A549 (cell line): ENCODE data around the gene TP53RK. TPM values are rescaled to one million over a fixed set of nuclear protein-coding genes. Genes with fewer than 3 reads are reported as not detected.

ENCODE experiments used
- ATAC-seq, 2 experiments: fragments of 200-7000 bp in 1 of 2; fragments of >200 bp in 1 of 2; cut with Nextera tagmentation in 1 of 2; cut with Tn5 transposase in 1 of 2; 3 replicates each; pipeline versions ENCODE4 v1.8.0 to v1.9.1; 2018 to 2020; ENCODE audit warnings: mild to moderate bottlenecking in 1 of 2, moderate library complexity in 1 of 2
- CTCF ChIA-PET: fragments of 300-600 bp; sonication (Branson Sonifier 250); formaldehyde crosslinking; extraction: SDS; loops from one replicate; lab custom pipeline; 2021; ENCODE audit warnings: antibody characterized with exemption, inconsistent platforms; lab: Yijun Ruan, JAX
- POLR2A ChIA-PET: fragments of 350-600 bp; formaldehyde crosslinking; extraction: SDS; loops from one replicate; lab custom pipeline; 2021; ENCODE audit warnings: antibody characterized with exemption, inconsistent platforms; lab: Yijun Ruan, JAX
- DNase-seq, 2 experiments: peaks; one replicate each; pipeline versions ENCODE4 v3.0.0 to v3.0.0-alpha.2; 2011 to 2016; ENCODE audit warnings: low read depth in 1 of 2, low spot score in 1 of 2
- FAIRE-seq: peaks from 2 replicates; lab custom pipeline; 2011; peaks lifted over from hg19 to GRCh38; lab: Jason Lieb, UNC
- H3K27ac ChIP-seq, 2 experiments: fragments of >200 bp; sonication (Bioruptor Twin); formaldehyde crosslinking; 3 replicates each; pipeline ENCODE4 v1.5.1; 2016 to 2017
- H3K4me1 ChIP-seq: fragments of >200 bp; sonication (Bioruptor Twin); formaldehyde crosslinking; 3 replicates; pipeline ENCODE4 v1.6.1; 2016
- H3K4me2 ChIP-seq: fragments of >200 bp; sonication (Bioruptor Twin); formaldehyde crosslinking; 3 replicates; pipeline ENCODE4 v1.6.1; 2016
- H3K4me3 ChIP-seq: fragments of >200 bp; sonication (Bioruptor Twin); formaldehyde crosslinking; 3 replicates; pipeline ENCODE4 v1.5.1; 2016
- H3K9me3 ChIP-seq: fragments of >200 bp; sonication (Bioruptor Twin); formaldehyde crosslinking; 3 replicates; pipeline ENCODE4 v1.6.1; 2016
- ATOH8 ChIP-seq: fragments of 250-450 bp; sonication (Bioruptor Pico); IDR thresholded peaks from 2 replicates; pipeline ENCODE4 v1.5.0; 2020; ENCODE audit warnings: low read depth, mild to moderate bottlenecking, moderate library complexity
- CEBPB ChIP-seq, 2 experiments: fragments of >200 bp in 1 of 2; sonication (Bioruptor Twin) in 1 of 2; formaldehyde crosslinking in 1 of 2; IDR thresholded peaks; 2 replicates each; pipeline ENCODE4 v1.6.1; 2012 to 2016
- CHD4 ChIP-seq: fragments of 200-600 bp; sonication (generic); IDR thresholded peaks from 2 replicates; pipeline ENCODE4 v1.6.1; 2016; ENCODE audit warnings: antibody characterized with exemption, mild to moderate bottlenecking, borderline replicate concordance
- EHF ChIP-seq: fragments of 250-450 bp; sonication (Bioruptor Pico); IDR thresholded peaks from 2 replicates; pipeline ENCODE4 v1.5.0; 2020; ENCODE audit warnings: mild to moderate bottlenecking
- FOSL2 ChIP-seq, 2 experiments: fragments of 450-650 bp in 1 of 2; fragments of >200 bp in 1 of 2; sonication (Bioruptor Twin) in 1 of 2; formaldehyde crosslinking; IDR thresholded peaks; 2 replicates each; pipeline versions ENCODE4 v1.5.0 to v1.6.1; 2016 to 2020; ENCODE audit warnings: mild to moderate bottlenecking in 1 of 2, moderate library complexity in 1 of 2
- HMGXB4 ChIP-seq: fragments of 250-450 bp; sonication (Bioruptor Pico); IDR thresholded peaks from 2 replicates; pipeline ENCODE4 v1.5.0; 2021; ENCODE audit warnings: mild to moderate bottlenecking, moderate library complexity, borderline replicate concordance
- KDM1A ChIP-seq: fragments of 200-600 bp; sonication (generic); IDR thresholded peaks from 2 replicates; pipeline ENCODE4 v1.6.1; 2016; ENCODE audit warnings: low read depth, mild to moderate bottlenecking
- MYC ChIP-seq: IDR thresholded peaks from 2 replicates; pipeline ENCODE4 v1.6.1; 2012; ENCODE audit warnings: mild to moderate bottlenecking, inconsistent platforms, low read length, improper control_type of control experiment, borderline replicate concordance
- NFE2L2 ChIP-seq: fragments of 150-350 bp; conservative IDR thresholded peaks from 2 replicates; pipeline ENCODE4 v1.6.1; 2014; ENCODE audit warnings: low read length
- PBX3 ChIP-seq: IDR thresholded peaks from 2 replicates; pipeline ENCODE4 v1.6.1; 2012
- PHF8 ChIP-seq: fragments of 200-600 bp; sonication (generic); IDR thresholded peaks from 2 replicates; pipeline ENCODE4 v1.6.1; 2016; ENCODE audit warnings: low read depth, mild to moderate bottlenecking, antibody characterized with exemption, moderate library complexity, borderline replicate concordance
- POLR2AphosphoS2 ChIP-seq: conservative IDR thresholded peaks from 2 replicates; pipeline ENCODE4 v1.6.1; 2012; ENCODE audit warnings: low read length, improper control_type of control experiment, inconsistent platforms
- RARB ChIP-seq: fragments of 250-450 bp; sonication (Bioruptor Pico); IDR thresholded peaks from 2 replicates; pipeline ENCODE4 v1.8.0; 2021; ENCODE audit warnings: mild to moderate bottlenecking, moderate library complexity
- REST ChIP-seq: fragments of 200-600 bp; sonication (generic); IDR thresholded peaks from 2 replicates; pipeline ENCODE4 v1.6.1; 2016; ENCODE audit warnings: antibody characterized with exemption, mild to moderate bottlenecking, moderate library complexity
- RNF2 ChIP-seq: fragments of 200-600 bp; sonication (generic); IDR thresholded peaks from 2 replicates; pipeline ENCODE4 v1.6.1; 2016; ENCODE audit warnings: low read depth, mild to moderate bottlenecking, antibody characterized with exemption, moderate library complexity, borderline replicate concordance
- SMC3 ChIP-seq: fragments of >200 bp; sonication (Bioruptor Twin); formaldehyde crosslinking; IDR thresholded peaks from 3 replicates; pipeline ENCODE4 v1.6.1; 2018; ENCODE audit warnings: inconsistent platforms
- TFCP2L1 ChIP-seq: fragments of 250-450 bp; sonication (Bioruptor Pico); IDR thresholded peaks from 2 replicates; pipeline ENCODE4 v1.5.0; 2021; ENCODE audit warnings: mild to moderate bottlenecking
- TP53 ChIP-seq: fragments of 250-450 bp; sonication (Bioruptor Pico); IDR thresholded peaks from 2 replicates; pipeline ENCODE4 v1.5.0; 2021; ENCODE audit warnings: mild to moderate bottlenecking, moderate library complexity
- ZC3H11A ChIP-seq: fragments of 450-650 bp; IDR thresholded peaks from 2 replicates; pipeline ENCODE4 v1.6.1; 2014; ENCODE audit warnings: antibody characterized with exemption, mild to moderate bottlenecking
- ZNF302 ChIP-seq: fragments of 250-450 bp; sonication (Bioruptor Pico); IDR thresholded peaks from 2 replicates; pipeline ENCODE4 v1.9.0; 2021; ENCODE audit warnings: inconsistent platforms, mild to moderate bottlenecking, moderate library complexity
- WGBS: methylation state at CpG from one replicate; pipeline ENCODE4 v1.1.6; 2017; ENCODE audit errors: missing lambda C conversion rate; 5-methylcytosine and 5-hydroxymethylcytosine counted together
- polyA plus RNA-seq, 4 experiments: library from polyadenylated mRNA; depleted of rRNA in 3 of 4; stranded (reverse); fragments of >200 nt; fragmentation: RNase III in 1 of 4; extraction: RNeasy Plus Mini Kit Qiagen cat#74134 plus additional on column Dnase treatment in 1 of 4; gene quantifications; 2 replicates in 3 of 4; 3 replicates in 1 of 4; pipeline ENCODE4 v1.2.3, GENCODE V29; 2011 to 2017
- TF ChIP-seq, protein P1 (sequence below): fragments of >200 bp; sonication (Bioruptor Twin); formaldehyde crosslinking; IDR thresholded peaks from 3 replicates; pipeline ENCODE4 v1.6.1; 2016

Gene TP53RK
- polyA plus RNA-seq, 2 of the 4 experiments (the other 2 are of a cell fraction), result 9.8 to 11.8 TPM

DNA sequence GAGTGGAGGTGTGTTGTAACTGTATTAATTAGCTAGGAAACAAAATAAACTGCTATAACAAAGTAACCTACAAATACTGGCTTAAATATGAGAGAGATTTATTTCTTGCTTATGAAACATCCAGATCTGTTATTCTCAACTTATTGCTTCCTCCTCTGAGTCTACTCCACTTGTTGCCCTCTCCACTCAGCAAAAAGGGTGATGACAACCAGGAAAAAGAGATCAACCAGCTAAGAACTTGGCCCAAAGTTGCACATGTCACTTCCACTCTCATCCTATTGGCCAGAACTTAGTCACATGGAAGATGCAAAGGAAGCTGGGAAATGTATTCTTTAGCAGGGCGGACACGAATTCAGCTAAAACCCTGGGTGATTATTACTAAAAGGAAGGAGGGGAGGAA lies 5.2 kb upstream of the TP53RK start:
- ATAC-seq (0 out of 6 replicates have a peak, but pooled peaks of 1 of the 2 experiments have one; percentile 27), FAIRE-seq (no peak), DNase-seq (peak in 1 of 2 experiments; percentile 54)
- ChIA-PET POLR2A (interaction anchor here (0.5 kb wide), 1 partner anchor 759 kb away, joined by 4 read pairs; no protein-coding TSS in a partner anchor), CTCF (interaction anchor here (0.9 to 1.4 kb wide), 3 partner anchors 9 to 24 kb away, joined by 3 to 7 read pairs (median 3); no protein-coding TSS in a partner anchor)
- Histone ChIP-seq H3K4me3 (no peak overlapping the region), H3K9me3 (peaks cover 8% of the 10 kb centered on the region; the same call in 1 of the 3 replicates), H3K27ac (no peak overlapping the region), H3K4me2 (no peak overlapping the region), H3K4me1 (peaks cover 3% of the 10 kb centered on the region; the same call in 1 of the 3 replicates)
- WGBS, result 26% methylated on average over 2 of the region's 2 CpGs
- TF ChIP-seq MYC (no peak), TFCP2L1 (CRISPR knock-in tag) (no peak), KDM1A (no peak), EHF (CRISPR knock-in tag) (no peak), RARB (CRISPR knock-in tag) (no peak)

DNA sequence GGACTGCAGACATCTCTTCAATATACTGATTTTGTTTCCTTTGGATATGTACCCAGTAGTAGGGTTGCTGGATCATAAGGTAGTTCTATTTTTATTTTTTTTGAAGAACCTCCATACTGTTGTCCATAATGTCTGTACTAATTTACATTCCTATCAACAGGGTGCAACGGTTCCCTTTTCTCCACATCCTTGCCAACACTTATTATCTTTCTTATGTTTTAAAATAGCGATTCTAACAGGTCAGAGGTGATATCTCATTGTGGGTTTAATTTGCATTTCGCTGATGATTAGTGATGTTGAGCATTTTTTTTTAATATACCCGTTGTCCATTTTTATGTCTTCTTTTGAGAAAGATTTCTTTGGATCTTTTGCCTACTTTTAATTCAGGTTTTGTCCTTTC lies 2.0 kb upstream of the TP53RK start:
- POLR2A ChIA-PET, result no interaction called here
- ATAC-seq (no peak), DNase-seq (no peak), FAIRE-seq (no peak)
- Histone ChIP-seq H3K9me3 (peaks cover 8% of the 10 kb centered on the region; the same call in 1 of the 3 replicates), H3K4me1 (peaks cover 14% of the 10 kb centered on the region), H3K27ac (no peak overlapping the region), H3K4me3 (no peak overlapping the region), H3K4me2 (no peak overlapping the region)
- CTCF ChIA-PET, result interaction anchor here (0.9 to 1.6 kb wide), 2 partner anchors 11 to 24 kb away, joined by 3 to 6 read pairs; no protein-coding TSS in a partner anchor
- TF ChIP-seq TFCP2L1 (CRISPR knock-in tag), result no peak
- TF ChIP-seq RNF2, result no peak
- TF ChIP-seq CEBPB (IDR thresholded peaks at IDR 0.05), result no peak
- no peak for TF ChIP-seq SMC3
- no peak for TF ChIP-seq REST
- TF ChIP-seq TP53 (CRISPR knock-in tag), result no peak
- no peak for TF ChIP-seq CHD4
- TF ChIP-seq, protein P1, sequence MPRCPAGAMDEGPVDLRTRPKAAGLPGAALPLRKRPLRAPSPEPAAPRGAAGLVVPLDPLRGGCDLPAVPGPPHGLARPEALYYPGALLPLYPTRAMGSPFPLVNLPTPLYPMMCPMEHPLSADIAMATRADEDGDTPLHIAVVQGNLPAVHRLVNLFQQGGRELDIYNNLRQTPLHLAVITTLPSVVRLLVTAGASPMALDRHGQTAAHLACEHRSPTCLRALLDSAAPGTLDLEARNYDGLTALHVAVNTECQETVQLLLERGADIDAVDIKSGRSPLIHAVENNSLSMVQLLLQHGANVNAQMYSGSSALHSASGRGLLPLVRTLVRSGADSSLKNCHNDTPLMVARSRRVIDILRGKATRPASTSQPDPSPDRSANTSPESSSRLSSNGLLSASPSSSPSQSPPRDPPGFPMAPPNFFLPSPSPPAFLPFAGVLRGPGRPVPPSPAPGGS, result no peak
- TF ChIP-seq PHF8, result no peak
- TF ChIP-seq ZC3H11A, result no peak
- 24% methylated on average over 4 of the region's 4 CpGs for WGBS

DNA sequence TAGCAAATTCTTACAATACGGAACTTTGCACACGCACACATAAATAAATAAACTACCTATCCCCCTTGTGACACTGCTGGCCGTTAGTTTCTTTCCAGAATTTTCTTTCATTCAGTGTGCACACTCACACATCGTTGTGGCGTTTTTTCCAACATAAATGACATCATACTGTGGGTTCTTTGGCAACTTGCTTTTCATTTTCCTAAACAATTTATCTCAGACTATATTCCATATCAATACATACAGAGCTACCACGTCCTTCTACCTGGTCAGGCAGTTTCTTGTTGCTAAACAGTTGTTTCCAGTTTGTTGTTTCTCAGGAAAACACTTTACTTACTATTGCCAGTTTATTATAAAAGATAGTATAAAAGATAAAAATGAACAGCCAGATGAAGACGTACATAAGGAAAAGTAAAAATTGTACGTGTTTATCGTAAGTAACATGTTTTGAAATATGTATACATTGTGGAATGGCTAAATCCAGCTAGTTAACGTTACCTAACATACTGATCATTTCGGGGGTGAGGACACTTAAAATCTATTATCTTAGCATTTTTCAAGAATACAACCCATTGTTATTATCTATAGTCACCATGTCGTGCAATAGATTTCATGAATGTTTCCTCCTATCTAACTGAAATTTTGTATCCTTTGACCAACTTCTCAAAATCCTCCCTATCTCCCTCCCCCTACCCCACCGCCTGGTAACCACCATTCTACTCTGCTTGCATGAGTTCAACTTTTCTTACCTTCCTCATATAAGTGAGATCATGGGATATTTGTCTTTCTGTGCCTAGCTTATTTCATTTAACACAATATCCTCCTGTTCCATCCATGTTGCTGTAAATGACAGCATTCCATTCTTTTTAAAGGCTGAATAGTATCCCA lies 1.2 kb upstream of the TP53RK start:
- Histone ChIP-seq H3K4me2 (peak overlapping the region; percentile 87), H3K4me1 (peaks cover 14% of the 10 kb centered on the region), H3K9me3 (peaks cover 8% of the 10 kb centered on the region; the same call in 1 of the 3 replicates), H3K4me3 (peak overlapping the region; percentile 46), H3K27ac (peak overlapping the region; percentile 81)
- no peak for DNase-seq
- CTCF ChIA-PET, result interaction anchor here (0.5 to 1.6 kb wide), 4 partner anchors 10 to 1256 kb away, joined by 3 to 6 read pairs (median 3); no protein-coding TSS in a partner anchor
- ATAC-seq, result no peak
- FAIRE-seq, result no peak
- POLR2A ChIA-PET, result interaction anchor here (0.6 to 1.4 kb wide), 2 partner anchors 56 to 716 kb away, joined by 4 to 6 read pairs; no protein-coding TSS in a partner anchor
- 59% methylated on average over 13 of the region's 13 CpGs for WGBS
- TF ChIP-seq ATOH8 (CRISPR knock-in tag) (no peak), TFCP2L1 (CRISPR knock-in tag) (no peak), ZNF302 (CRISPR knock-in tag) (no peak), NFE2L2 (no peak), POLR2AphosphoS2 (no peak), PBX3 (no peak), FOSL2 (IDR thresholded peaks at IDR 0.05) (no peak), FOSL2 (CRISPR knock-in tag; IDR thresholded peaks at IDR 0.05) (no peak), HMGXB4 (CRISPR knock-in tag) (no peak)
